HEK293 (cell line): Measurements from ENCODE around the gene CD151.
A peak's percentile ranks its signal among the peaks of the same experiment; 100 is the strongest.

Source experiments
- CTCF ChIA-PET: fragments of 350-600 bp; formaldehyde crosslinking; extraction: SDS; loops from one replicate; lab custom pipeline; 2021; ENCODE audit warnings: antibody characterized with exemption; lab: Yijun Ruan, JAX
- POLR2A ChIA-PET: fragments of 300-600 bp; formaldehyde crosslinking; extraction: SDS; loops from one replicate; lab custom pipeline; 2020; ENCODE audit warnings: antibody characterized with exemption, inconsistent platforms; lab: Yijun Ruan, JAX
- H3K27ac ChIP-seq: fragments of 200-500 bp; sonication (Bioruptor generic); 2 replicates; pipeline ENCODE4 v1.5.1; 2014; ENCODE audit warnings: low read depth, low read length, control low read depth, inconsistent platforms; ENCODE audit errors: extremely low read depth
- H3K36me3 ChIP-seq, 2 experiments: fragments of 200-500 bp in 1 of 2; sonication (Bioruptor generic) in 1 of 2; 1 replicate in 1 of 2; 2 replicates in 1 of 2; pipeline ENCODE4 v1.5.1; 2014 to 2017; ENCODE audit warnings: inconsistent platforms in 2 of 2, low read length in 2 of 2; ENCODE audit not compliant: control insufficient read depth in 2 of 2, insufficient read depth in 1 of 2
- H3K4me1 ChIP-seq: fragments of 200-500 bp; sonication (Bioruptor generic); 2 replicates; pipeline ENCODE4 v1.5.1; 2014; ENCODE audit warnings: mild to moderate bottlenecking, low read length, inconsistent platforms; ENCODE audit not compliant: control insufficient read depth, insufficient read depth
- H3K4me3 ChIP-seq: 2 replicates; pipeline ENCODE4 v1.5.1; 2011; ENCODE audit warnings: low read depth, mild to moderate bottlenecking, control low read depth, low read length, moderate library complexity
- H3K9me3 ChIP-seq: fragments of 200-500 bp; sonication (Bioruptor generic); 2 replicates; pipeline ENCODE4 v1.5.1; 2014; ENCODE audit warnings: low read depth, low read length, inconsistent platforms; ENCODE audit not compliant: control insufficient read depth, insufficient read depth
- FEZF1 ChIP-seq: fragments of 450-650 bp; formaldehyde crosslinking; IDR thresholded peaks from 2 replicates; pipeline ENCODE4 v1.5.1; 2016; ENCODE audit warnings: missing biosample characterization, missing genetic modification characterization
- GLIS1 ChIP-seq: fragments of 450-650 bp; formaldehyde crosslinking; IDR thresholded peaks from 2 replicates; pipeline ENCODE4 v1.5.1; 2016; ENCODE audit warnings: missing biosample characterization, missing genetic modification characterization
- KLF1 ChIP-seq: fragments of 450-650 bp; formaldehyde crosslinking; IDR thresholded peaks from 2 replicates; pipeline ENCODE4 v1.5.1; 2016; ENCODE audit warnings: missing biosample characterization, missing genetic modification characterization
- KLF7 ChIP-seq: fragments of 450-650 bp; formaldehyde crosslinking; IDR thresholded peaks from 2 replicates; pipeline ENCODE4 v1.5.1; 2016; ENCODE audit warnings: missing biosample characterization, missing genetic modification characterization, borderline replicate concordance
- KLF8 ChIP-seq: fragments of 450-650 bp; formaldehyde crosslinking; IDR thresholded peaks from 2 replicates; pipeline ENCODE4 v1.5.1; 2016; ENCODE audit warnings: missing biosample characterization, missing genetic modification characterization
- KLF9 ChIP-seq: fragments of 450-650 bp; formaldehyde crosslinking; IDR thresholded peaks from 2 replicates; pipeline ENCODE4 v1.5.1; 2016; ENCODE audit warnings: missing biosample characterization, missing genetic modification characterization, low read depth
- OVOL3 ChIP-seq: fragments of 450-650 bp; formaldehyde crosslinking; IDR thresholded peaks from 2 replicates; pipeline ENCODE4 v1.5.1; 2016; ENCODE audit warnings: missing biosample characterization, missing genetic modification characterization
- SP2 ChIP-seq: fragments of 450-650 bp; formaldehyde crosslinking; IDR thresholded peaks from 2 replicates; pipeline ENCODE4 v1.5.1; 2016; ENCODE audit warnings: missing biosample characterization, missing genetic modification characterization
- SP3 ChIP-seq: fragments of 450-650 bp; formaldehyde crosslinking; IDR thresholded peaks from 2 replicates; pipeline ENCODE4 v1.5.1; 2016; ENCODE audit warnings: missing biosample characterization, missing genetic modification characterization
- YY1 ChIP-seq: fragments of 450-650 bp; formaldehyde crosslinking; IDR thresholded peaks from 2 replicates; pipeline ENCODE4 v1.5.1; 2018; ENCODE audit warnings: missing biosample characterization, missing genetic modification characterization
- ZBTB1 ChIP-seq: fragments of 450-650 bp; formaldehyde crosslinking; IDR thresholded peaks from 2 replicates; pipeline ENCODE4 v1.5.1; 2016; ENCODE audit warnings: missing biosample characterization, missing genetic modification characterization
- ZFHX2 ChIP-seq: fragments of 450-650 bp; formaldehyde crosslinking; conservative IDR thresholded peaks from 2 replicates; pipeline ENCODE4 v1.5.1; 2016; ENCODE audit warnings: missing biosample characterization, missing genetic modification characterization
- ZNF112 ChIP-seq: fragments of 450-650 bp; formaldehyde crosslinking; IDR thresholded peaks from 2 replicates; pipeline ENCODE4 v1.5.0; 2017; ENCODE audit warnings: missing biosample characterization, missing genetic modification characterization
- ZNF121 ChIP-seq: fragments of 450-650 bp; formaldehyde crosslinking; IDR thresholded peaks from 2 replicates; pipeline ENCODE4 v1.5.1; 2016; ENCODE audit warnings: missing biosample characterization, missing genetic modification characterization
- ZNF184 ChIP-seq: fragments of 450-650 bp; IDR thresholded peaks from 2 replicates; pipeline ENCODE4 v1.5.1; 2018; ENCODE audit warnings: missing biosample characterization, mild to moderate bottlenecking, missing genetic modification characterization
- ZNF341 ChIP-seq: fragments of 450-650 bp; formaldehyde crosslinking; IDR thresholded peaks from 2 replicates; pipeline ENCODE4; 2016; ENCODE audit warnings: low read depth, missing biosample characterization, missing genetic modification characterization
- ZNF560 ChIP-seq: fragments of 450-650 bp; formaldehyde crosslinking; IDR thresholded peaks from 2 replicates; pipeline ENCODE4 v1.5.1; 2017; ENCODE audit warnings: missing biosample characterization, missing genetic modification characterization, borderline replicate concordance
- ZNF600 ChIP-seq: fragments of 450-650 bp; formaldehyde crosslinking; IDR thresholded peaks from 2 replicates; pipeline ENCODE4 v1.5.1; 2016; ENCODE audit warnings: missing biosample characterization, missing genetic modification characterization
- ZNF624 ChIP-seq: fragments of 450-650 bp; formaldehyde crosslinking; IDR thresholded peaks from 2 replicates; pipeline ENCODE4 v1.5.1; 2017; ENCODE audit warnings: missing biosample characterization, missing genetic modification characterization
- ZNF792 ChIP-seq: fragments of 450-650 bp; formaldehyde crosslinking; IDR thresholded peaks from 2 replicates; pipeline ENCODE4 v1.5.1; 2016; ENCODE audit warnings: missing biosample characterization, missing genetic modification characterization
- TF ChIP-seq, protein P1 (sequence below): fragments of 450-650 bp; formaldehyde crosslinking; conservative IDR thresholded peaks from 2 replicates; pipeline ENCODE4 v1.5.1; 2016; ENCODE audit warnings: low read depth, missing biosample characterization, missing genetic modification characterization
- TF ChIP-seq, protein P2 (sequence below): fragments of 450-650 bp; formaldehyde crosslinking; optimal IDR thresholded peaks from 2 replicates; pipeline ENCODE3; 2016; ENCODE audit warnings: missing biosample characterization, mild to moderate bottlenecking, missing genetic modification characterization
- TF ChIP-seq, protein P3 (sequence below): fragments of 450-650 bp; formaldehyde crosslinking; IDR thresholded peaks from 2 replicates; pipeline ENCODE4 v1.5.1; 2016; ENCODE audit warnings: missing biosample characterization, missing genetic modification characterization, low read depth
- TF ChIP-seq, protein P4 (sequence below): fragments of 450-650 bp; formaldehyde crosslinking; IDR thresholded peaks from 2 replicates; pipeline ENCODE4 v1.5.1; 2017; ENCODE audit warnings: missing biosample characterization, missing genetic modification characterization
- TF ChIP-seq, protein P5 (sequence below): fragments of 450-650 bp; formaldehyde crosslinking; IDR thresholded peaks from 2 replicates; pipeline ENCODE4 v1.5.1; 2016; ENCODE audit warnings: missing biosample characterization, missing genetic modification characterization
- TF ChIP-seq, protein P6 (sequence below): fragments of 450-650 bp; formaldehyde crosslinking; IDR thresholded peaks from 2 replicates; pipeline ENCODE4 v1.5.1; 2017; ENCODE audit warnings: missing biosample characterization, missing genetic modification characterization

CD151 gene

DNA sequence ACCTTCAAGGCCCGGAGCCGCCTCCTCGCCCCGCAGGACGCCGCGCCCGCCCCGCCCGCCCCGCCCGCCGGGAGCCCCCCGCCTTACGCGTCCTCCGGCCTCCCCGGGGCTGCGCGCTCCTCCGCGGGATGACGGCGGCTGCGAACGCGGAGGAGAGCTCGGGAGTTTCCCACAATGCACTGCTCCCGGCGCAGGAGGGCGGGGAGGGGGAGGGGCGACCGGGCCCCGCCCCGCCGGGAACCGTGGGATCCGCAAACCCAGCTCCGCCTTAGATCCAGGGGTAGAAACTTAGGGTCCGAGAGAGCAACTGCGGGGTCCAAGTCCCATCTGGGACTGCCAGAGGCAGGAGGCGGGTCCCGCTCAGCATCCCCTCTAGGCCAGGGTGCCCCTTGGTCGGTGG lies 42.8 kb upstream of the CD151 start, which contains the start of gene CEND1:
Gene CEND1, minus strand, starts transcription at position 148 of the 400 bp plus-strand sequence. CDS start 1,514 bp downstream, outside the sequence.
- ChIA-PET CTCF (interaction anchor here (0.9 kb wide), 1 partner anchor 33 kb away, joined by 3 read pairs; no protein-coding TSS in a partner anchor), POLR2A (interaction anchor here (0.6 to 2.2 kb wide), 10 partner anchors 10 to 94 kb away, joined by 3 to 11 read pairs (median 5); partner anchors contain the start of genes CRACR2B, GATD1, PNPLA2 and TALDO1)
- H3K4me1 ChIP-seq = no peaks in the 10 kb centered on the region
- H3K9me3 ChIP-seq = no peaks in the 10 kb centered on the region
- no peak within 1 kb of the TSS for H3K4me3 ChIP-seq
- peaks cover 0 to 42% of the 10 kb centered on the region in 2 experiments; a peak in 1 of 3 replicates for H3K36me3 ChIP-seq
- H3K27ac ChIP-seq = no peak within 1 kb of the TSS
- TF ChIP-seq OVOL3 (tag by site-specific recombination) (no peak), KLF8 (peak; percentile 83), SP3 (tag by site-specific recombination) (peak; percentile 75), ZNF341 (tag by site-specific recombination) (no peak), ZBTB1 (tag by site-specific recombination) (no peak), ZNF624 (tag by site-specific recombination) (no peak), ZFHX2 (tag by site-specific recombination) (0 out of 2 replicates have a peak, but pooled peaks have one; percentile 13), ZNF600 (tag by site-specific recombination) (no peak), KLF7 (peak; percentile 27; the same call in 1 of the 2 replicates), KLF1 (tag by site-specific recombination) (peak; percentile 47; the same call in 1 of the 2 replicates), YY1 (tag by site-specific recombination) (no peak), ZNF792 (tag by site-specific recombination) (no peak), SP2 (peak; percentile 66), ZNF121 (tag by site-specific recombination) (0 out of 2 replicates have a peak, but pooled peaks have one; percentile 39), ZNF560 (tag by site-specific recombination) (no peak), FEZF1 (tag by site-specific recombination) (no peak), ZNF184 (no peak), KLF9 (peak; percentile 82), GLIS1 (tag by site-specific recombination) (peak; percentile 32; the same call in 1 of the 2 replicates), ZNF112 (no peak)
- TF ChIP-seq, protein P1, sequence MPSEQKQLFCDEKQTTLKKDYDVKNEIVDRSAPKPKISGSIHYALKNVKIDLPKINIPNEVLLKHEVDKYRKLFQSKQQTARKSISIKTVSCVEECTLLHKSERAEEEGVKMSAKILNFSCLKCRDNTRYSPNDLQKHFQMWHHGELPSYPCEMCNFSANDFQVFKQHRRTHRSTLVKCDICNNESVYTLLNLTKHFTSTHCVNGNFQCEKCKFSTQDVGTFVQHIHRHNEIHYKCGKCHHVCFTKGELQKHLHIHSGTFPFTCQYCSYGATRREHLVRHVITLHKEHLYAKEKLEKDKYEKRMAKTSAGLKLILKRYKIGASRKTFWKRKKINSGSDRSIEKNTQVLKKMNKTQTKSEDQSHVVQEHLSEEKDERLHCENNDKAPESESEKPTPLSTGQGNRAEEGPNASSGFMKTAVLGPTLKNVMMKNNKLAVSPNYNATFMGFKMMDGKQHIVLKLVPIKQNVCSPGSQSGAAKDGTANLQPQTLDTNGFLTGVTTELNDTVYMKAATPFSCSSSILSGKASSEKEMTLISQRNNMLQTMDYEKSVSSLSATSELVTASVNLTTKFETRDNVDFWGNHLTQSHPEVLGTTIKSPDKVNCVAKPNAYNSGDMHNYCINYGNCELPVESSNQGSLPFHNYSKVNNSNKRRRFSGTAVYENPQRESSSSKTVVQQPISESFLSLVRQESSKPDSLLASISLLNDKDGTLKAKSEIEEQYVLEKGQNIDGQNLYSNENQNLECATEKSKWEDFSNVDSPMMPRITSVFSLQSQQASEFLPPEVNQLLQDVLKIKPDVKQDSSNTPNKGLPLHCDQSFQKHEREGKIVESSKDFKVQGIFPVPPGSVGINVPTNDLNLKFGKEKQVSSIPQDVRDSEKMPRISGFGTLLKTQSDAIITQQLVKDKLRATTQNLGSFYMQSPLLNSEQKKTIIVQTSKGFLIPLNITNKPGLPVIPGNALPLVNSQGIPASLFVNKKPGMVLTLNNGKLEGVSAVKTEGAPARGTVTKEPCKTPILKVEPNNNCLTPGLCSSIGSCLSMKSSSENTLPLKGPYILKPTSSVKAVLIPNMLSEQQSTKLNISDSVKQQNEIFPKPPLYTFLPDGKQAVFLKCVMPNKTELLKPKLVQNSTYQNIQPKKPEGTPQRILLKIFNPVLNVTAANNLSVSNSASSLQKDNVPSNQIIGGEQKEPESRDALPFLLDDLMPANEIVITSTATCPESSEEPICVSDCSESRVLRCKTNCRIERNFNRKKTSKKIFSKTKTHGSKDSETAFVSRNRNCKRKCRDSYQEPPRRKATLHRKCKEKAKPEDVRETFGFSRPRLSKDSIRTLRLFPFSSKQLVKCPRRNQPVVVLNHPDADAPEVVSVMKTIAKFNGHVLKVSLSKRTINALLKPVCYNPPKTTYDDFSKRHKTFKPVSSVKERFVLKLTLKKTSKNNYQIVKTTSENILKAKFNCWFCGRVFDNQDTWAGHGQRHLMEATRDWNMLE (tag by site-specific recombination) = no peak
- TF ChIP-seq, protein P2, sequence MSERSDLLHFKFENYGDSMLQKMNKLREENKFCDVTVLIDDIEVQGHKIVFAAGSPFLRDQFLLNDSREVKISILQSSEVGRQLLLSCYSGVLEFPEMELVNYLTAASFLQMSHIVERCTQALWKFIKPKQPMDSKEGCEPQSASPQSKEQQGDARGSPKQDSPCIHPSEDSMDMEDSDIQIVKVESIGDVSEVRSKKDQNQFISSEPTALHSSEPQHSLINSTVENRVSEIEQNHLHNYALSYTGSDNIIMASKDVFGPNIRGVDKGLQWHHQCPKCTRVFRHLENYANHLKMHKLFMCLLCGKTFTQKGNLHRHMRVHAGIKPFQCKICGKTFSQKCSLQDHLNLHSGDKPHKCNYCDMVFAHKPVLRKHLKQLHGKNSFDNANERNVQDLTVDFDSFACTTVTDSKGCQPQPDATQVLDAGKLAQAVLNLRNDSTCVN (tag by site-specific recombination) = peak; percentile 28
- TF ChIP-seq, protein P3, sequence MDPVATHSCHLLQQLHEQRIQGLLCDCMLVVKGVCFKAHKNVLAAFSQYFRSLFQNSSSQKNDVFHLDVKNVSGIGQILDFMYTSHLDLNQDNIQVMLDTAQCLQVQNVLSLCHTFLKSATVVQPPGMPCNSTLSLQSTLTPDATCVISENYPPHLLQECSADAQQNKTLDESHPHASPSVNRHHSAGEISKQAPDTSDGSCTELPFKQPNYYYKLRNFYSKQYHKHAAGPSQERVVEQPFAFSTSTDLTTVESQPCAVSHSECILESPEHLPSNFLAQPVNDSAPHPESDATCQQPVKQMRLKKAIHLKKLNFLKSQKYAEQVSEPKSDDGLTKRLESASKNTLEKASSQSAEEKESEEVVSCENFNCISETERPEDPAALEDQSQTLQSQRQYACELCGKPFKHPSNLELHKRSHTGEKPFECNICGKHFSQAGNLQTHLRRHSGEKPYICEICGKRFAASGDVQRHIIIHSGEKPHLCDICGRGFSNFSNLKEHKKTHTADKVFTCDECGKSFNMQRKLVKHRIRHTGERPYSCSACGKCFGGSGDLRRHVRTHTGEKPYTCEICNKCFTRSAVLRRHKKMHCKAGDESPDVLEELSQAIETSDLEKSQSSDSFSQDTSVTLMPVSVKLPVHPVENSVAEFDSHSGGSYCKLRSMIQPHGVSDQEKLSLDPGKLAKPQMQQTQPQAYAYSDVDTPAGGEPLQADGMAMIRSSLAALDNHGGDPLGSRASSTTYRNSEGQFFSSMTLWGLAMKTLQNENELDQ (tag by site-specific recombination) = no peak
- TF ChIP-seq, protein P4, sequence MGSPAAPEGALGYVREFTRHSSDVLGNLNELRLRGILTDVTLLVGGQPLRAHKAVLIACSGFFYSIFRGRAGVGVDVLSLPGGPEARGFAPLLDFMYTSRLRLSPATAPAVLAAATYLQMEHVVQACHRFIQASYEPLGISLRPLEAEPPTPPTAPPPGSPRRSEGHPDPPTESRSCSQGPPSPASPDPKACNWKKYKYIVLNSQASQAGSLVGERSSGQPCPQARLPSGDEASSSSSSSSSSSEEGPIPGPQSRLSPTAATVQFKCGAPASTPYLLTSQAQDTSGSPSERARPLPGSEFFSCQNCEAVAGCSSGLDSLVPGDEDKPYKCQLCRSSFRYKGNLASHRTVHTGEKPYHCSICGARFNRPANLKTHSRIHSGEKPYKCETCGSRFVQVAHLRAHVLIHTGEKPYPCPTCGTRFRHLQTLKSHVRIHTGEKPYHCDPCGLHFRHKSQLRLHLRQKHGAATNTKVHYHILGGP (tag by site-specific recombination) = no peak
- TF ChIP-seq, protein P5, sequence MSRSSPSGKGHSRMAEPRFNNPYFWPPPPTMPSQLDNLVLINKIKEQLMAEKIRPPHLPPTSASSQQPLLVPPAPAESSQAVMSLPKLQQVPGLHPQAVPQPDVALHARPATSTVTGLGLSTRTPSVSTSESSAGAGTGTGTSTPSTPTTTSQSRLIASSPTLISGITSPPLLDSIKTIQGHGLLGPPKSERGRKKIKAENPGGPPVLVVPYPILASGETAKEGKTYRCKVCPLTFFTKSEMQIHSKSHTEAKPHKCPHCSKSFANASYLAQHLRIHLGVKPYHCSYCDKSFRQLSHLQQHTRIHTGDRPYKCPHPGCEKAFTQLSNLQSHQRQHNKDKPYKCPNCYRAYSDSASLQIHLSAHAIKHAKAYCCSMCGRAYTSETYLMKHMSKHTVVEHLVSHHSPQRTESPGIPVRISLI = no peak
- TF ChIP-seq, protein P6, sequence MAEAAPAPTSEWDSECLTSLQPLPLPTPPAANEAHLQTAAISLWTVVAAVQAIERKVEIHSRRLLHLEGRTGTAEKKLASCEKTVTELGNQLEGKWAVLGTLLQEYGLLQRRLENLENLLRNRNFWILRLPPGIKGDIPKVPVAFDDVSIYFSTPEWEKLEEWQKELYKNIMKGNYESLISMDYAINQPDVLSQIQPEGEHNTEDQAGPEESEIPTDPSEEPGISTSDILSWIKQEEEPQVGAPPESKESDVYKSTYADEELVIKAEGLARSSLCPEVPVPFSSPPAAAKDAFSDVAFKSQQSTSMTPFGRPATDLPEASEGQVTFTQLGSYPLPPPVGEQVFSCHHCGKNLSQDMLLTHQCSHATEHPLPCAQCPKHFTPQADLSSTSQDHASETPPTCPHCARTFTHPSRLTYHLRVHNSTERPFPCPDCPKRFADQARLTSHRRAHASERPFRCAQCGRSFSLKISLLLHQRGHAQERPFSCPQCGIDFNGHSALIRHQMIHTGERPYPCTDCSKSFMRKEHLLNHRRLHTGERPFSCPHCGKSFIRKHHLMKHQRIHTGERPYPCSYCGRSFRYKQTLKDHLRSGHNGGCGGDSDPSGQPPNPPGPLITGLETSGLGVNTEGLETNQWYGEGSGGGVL (tag by site-specific recombination) = no peak
